Cardiac septum (tissue), 1 donor: Measurements from ENCODE around the gene NGFR. TPM values are rescaled to one million over a fixed set of nuclear protein-coding genes. Genes with fewer than 3 reads are reported as not detected.

ENCODE experiments used
- DNase-seq: peaks from one replicate; pipeline ENCODE4 v3.0.0-alpha.2; 2020; ENCODE audit warnings: low spot score
- intact Hi-C: fragments of 100-400 bp; cut with DNase I; formaldehyde crosslinking; loops from one replicate; pipeline ENCODE4 v1.14.0; 2022
- microRNA-seq: library from miRNA; unstranded; fragments of <30 nt; microRNA quantifications from one replicate; pipeline ENCODE4 v1.2.0, GENCODE V29; 2020
- total RNA-seq: library from RNA; stranded (reverse); fragmentation: NEBNext Ultra II Directional; extraction: Animal tissue kit (Norgen Biotek cat#: 25700); gene quantifications from one replicate; pipeline ENCODE4 v1.2.1, GENCODE V29; 2021
- donor health status: DM: no; HTN: no; CAD: no.

The NGFR gene
- total RNA-seq, 1 donor from 2014 or later: 9.9 TPM

DNA sequence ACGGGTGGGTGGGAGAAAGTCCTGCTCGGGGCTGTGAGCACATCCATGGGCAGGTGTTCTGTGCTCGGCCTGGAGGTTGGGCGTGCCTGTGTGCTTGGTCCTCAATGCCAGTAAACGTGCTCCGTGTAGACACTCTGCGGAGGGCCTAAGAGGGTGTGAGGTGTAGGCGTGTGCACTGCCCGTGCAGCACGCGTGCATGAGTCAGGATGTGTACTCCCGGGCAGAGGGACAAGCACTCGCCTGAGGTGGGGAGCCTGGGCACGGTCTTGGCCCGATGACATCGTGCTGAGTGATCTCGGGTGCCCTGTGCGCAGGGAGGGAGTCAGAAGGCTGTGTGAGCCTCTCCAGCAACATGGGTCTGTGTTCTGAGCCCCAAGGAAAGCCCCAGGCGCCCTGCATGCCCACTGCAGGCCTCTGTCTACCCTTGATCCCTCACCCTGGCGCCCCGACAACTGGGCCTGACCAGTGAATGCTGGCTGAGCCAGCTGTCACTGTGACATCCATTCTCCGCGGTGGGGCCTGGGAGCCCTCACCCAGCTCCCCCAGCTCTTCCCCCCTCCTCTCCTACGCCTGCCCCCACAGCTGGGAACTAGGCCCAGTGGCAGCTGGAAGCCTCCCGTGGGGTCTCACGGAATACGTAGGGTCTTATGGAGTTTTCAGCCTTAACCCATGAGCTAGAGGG lies 57.1 kb downstream of the NGFR start:
- intact Hi-C loops: no loop called here
- peak; percentile 70 for DNase-seq

- peak; percentile 51 for DNase-seq
- intact Hi-C loops: no loop called here
These were observed 58.7 kb downstream of the NGFR start for GRCh38 chr17:49553676-49554335.

DNA sequence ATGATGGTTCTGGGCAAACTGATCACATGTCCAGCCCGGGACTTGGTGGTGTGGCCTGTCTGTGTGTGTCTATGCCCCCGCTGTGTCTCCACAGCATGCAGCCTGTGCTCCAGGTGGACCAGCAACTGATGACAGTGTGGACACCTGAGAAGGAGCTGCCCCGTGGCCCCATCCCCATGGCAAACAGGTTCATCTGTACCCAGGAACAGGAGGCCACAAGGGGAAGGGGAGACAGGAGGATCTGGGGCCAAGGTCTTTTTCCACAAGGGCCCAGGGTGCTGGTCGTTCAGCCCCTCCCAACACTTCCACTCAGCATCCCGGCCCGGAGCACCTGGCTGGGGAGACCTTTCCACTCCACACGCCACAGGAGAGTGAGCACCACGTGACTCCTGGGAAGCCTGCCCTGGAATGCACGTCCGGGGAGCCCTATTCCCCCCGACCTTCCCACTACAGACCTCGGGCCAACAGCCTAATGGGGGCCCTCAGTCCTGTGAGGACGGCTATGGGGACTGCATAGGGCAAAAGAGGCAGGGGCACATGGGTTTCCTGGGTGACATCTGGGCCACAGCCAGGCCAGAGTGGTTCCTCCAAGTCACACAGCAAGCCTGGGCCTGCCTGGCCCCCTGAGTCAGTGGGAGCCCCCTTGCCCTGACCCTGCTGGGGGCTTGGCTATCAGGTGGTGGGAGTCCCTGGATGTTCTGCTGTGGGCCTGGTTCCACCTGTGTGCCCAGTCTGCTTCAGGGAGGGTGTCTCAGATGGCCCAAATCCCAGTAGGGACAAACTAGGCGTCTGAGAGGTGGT lies 59.8 kb downstream of the NGFR start:
- peak; percentile 55 for DNase-seq
- intact Hi-C loops: loop anchor here (5.0 kb wide), 1 partner anchor 238 kb away; no protein-coding TSS in a partner anchor

- DNase-seq: no peak
- intact Hi-C loops: loop anchor here (2.0 to 5.0 kb wide), 4 partner anchors 59 to 238 kb away; no protein-coding TSS in a partner anchor
These were observed 60.6 kb downstream of the NGFR start for GRCh38 chr17:49555495-49556222.

GRCh38 chr17:49556223-49556943 lies 61.3 kb downstream of the NGFR start:
- intact Hi-C loops: loop anchor here (2.0 to 5.0 kb wide), 4 partner anchors 60 to 239 kb away; no protein-coding TSS in a partner anchor
- peak; percentile 84 for DNase-seq

DNA sequence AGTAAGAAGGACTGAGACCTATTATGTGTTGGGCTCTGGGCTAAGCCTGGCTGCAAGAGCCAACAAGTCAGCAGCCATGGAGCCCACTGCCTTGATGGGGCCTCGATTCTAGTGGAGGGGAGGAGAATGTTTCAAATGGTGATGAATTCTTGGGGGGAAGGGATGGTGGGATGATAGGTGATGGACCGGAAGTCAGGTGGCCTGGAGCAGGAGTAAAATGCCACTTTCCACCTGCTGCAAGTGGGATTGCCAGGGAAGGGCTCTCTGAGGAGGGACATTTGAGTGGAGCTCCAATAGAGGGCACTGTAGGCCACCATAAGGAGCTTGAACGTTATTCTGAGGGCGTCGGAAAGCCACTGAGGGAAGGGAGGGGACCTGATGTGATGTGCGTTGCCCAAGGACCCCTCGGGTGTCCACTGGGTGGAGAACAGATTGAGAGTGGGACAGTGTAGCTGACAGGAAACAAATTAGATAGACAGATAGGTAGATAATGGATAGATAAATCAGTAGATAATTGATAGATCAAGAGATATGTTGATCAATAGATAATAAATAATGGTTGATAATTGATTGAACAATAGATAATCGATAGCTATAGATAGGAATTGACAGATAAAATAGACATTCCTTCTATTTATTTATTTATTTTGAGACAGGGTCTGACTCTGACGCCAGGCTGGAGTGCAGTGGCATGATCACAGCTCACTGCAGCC lies 62.4 kb downstream of the NGFR start:
- intact Hi-C loops: loop anchor here (2.0 to 5.0 kb wide), 4 partner anchors 61 to 240 kb away; no protein-coding TSS in a partner anchor
- peak; percentile 15 for DNase-seq

Small RNAs within 50 kb of the gene (microRNA-seq; reads per million reads assigned to microRNA genes)
- not detected for gene MIR6165

Other genes starting within 250 kb of the NGFR start
- gene ZNF652, start 133.0 kb upstream of the NGFR start, total RNA-seq: 22.3 TPM
- 161 TPM for gene PHB1, start 80.4 kb upstream of the NGFR start, total RNA-seq
- 4.4 TPM for gene NXPH3, start 80.6 kb downstream of the NGFR start, total RNA-seq
- gene SPOP, start 182.8 kb downstream of the NGFR start, total RNA-seq: 68.3 TPM
- 73.8 TPM for gene SLC35B1, start 212.7 kb downstream of the NGFR start, total RNA-seq